NCI-H345 (cell line): ENCODE results near the gene DNM3.
"Not testable (repeated sequence)": the region's sequence is repeated elsewhere in the genome, so short reads cannot be mapped to it uniquely, and the experiment has no call there.

Experiments used
- DNase-seq: peaks from one replicate; lab custom pipeline; 2025; lab: John Stamatoyannopoulos, UW

Gene DNM3

DNA sequence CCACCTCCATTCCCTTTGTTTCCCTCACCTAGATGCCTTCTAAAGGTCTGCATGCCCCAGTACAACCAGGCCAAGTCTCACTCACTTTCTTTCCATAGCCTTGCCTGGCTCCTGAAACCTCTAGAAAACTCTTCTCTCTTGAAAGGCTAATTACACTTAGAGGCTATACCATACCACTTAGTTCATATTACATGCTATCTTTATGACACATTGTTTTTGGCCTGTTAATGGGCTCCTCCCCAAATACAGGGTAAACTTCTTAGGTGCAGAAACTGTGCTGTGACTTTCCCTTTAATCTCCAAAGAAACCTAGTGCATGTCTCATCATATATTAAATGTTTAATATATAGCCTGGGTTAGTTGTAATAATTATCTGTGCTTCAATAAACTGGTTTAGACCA, 522.6 kb downstream of the DNM3 start:
- DNase-seq = no peak

GRCh38 chr1:172371646-172372045, 530.3 kb downstream of the DNM3 start:
- not testable (repeated sequence) for DNase-seq

DNA sequence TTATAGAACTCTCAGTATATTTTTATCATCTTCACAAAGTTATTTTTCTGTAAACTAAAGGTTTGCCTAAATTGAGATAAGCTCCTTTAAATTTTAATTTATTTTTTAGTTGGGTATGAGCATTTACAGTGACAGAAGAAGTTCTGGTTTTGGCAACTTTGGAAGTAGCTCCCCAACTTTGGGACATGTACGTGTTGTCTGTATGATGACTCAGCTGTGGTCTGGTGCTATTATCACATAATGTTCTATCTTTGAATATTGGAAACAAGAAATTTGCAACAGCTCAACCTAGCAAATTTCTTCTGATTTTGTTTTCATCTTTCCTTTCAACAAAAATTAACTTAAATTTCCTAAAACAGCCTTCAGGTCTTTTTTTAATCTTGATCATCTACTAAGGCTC, 532.6 kb downstream of the DNM3 start:
- DNase-seq = no peak

- DNase-seq = no peak
These were observed 533.9 kb downstream of the DNM3 start for GRCh38 chr1:172375211-172375631.

GRCh38 chr1:172376431-172376830, 535.1 kb downstream of the DNM3 start:
- no peak for DNase-seq

DNA sequence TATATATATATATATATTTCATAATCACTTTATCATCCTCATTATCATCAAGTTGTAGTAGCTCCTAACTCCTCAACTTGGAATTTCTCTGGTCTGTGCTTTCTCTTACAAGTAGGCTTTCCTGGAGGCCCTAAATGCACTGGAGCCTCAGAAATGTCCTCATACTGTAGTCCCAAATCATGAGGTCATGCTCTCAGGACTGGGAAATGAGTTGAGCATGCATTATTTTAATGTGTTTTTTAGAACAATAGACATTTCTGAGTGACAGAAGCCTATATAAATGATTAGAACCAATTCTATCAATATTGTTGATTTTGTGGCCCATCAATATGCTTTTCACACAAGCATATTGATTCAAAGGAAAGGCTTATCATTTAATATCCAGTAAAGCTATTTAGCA, 536.3 kb downstream of the DNM3 start:
- DNase-seq = no peak

GRCh38 chr1:172378109-172378760, 536.9 kb downstream of the DNM3 start:
- no peak for DNase-seq

GRCh38 chr1:172380441-172381244, 539.3 kb downstream of the DNM3 start:
- no peak for DNase-seq

DNA sequence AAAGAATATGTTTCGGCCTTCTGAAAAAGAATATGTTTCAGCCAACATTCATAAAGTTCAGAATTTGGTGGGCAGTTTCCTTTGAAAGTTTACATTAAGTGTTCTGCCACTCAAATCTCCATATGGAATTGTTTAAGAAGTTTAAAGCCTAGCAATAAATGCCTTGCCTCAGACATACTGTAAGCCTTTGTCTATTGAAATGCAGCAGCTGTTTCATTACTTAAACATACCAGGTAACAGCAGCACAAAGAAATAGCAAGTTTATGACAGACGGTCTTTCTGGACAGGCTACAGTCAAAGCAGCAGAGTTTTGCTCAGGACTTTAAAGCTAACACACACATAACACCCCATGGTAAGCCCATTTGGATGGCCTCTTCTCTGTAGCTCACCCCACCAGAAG, 540.6 kb downstream of the DNM3 start:
- no peak for DNase-seq

DNA sequence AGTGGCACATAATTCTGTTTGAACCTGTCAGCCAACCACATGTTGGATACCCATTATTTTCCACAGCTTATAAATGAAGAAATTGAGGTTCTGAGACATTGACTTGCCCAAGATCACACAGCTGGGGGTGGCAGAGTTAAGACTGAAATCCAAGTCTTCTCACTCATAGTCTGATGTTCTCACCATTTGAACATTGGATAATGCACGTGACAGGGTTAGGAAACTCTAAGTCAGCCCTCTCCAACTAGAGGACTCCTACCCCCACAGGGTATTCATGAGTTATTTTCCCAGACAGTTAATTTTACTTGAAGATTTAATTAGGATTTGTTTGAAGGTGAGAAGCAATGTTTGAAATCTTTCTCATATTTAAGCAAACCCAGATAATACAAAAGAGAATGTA, 541.1 kb downstream of the DNM3 start:
- DNase-seq = no peak

- DNase-seq = no peak
These were observed 541.7 kb downstream of the DNM3 start for GRCh38 chr1:172382990-172383389.

GRCh38 chr1:172383536-172383935, 542.2 kb downstream of the DNM3 start:
- DNase-seq = no peak

GRCh38 chr1:172384656-172385055, 543.4 kb downstream of the DNM3 start:
- no peak for DNase-seq

DNA sequence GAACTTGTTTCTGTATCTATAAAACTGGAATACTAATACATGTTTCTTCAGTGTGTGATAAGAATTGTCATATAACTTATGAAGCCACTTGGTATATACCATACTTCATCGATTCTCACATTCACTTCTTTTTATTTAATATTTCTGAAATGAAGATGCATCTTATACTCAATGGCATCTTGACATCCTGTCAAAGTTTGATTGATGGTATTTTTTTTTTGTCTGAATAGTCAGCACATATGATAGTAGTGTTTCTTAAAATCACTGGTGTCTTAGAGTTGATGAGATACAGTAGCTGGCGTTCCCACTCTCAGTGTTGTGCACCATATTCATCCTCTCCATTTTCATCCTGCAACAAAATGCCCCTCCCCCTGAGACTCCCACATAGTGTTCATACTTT, 544.7 kb downstream of the DNM3 start:
- no peak for DNase-seq

DNA sequence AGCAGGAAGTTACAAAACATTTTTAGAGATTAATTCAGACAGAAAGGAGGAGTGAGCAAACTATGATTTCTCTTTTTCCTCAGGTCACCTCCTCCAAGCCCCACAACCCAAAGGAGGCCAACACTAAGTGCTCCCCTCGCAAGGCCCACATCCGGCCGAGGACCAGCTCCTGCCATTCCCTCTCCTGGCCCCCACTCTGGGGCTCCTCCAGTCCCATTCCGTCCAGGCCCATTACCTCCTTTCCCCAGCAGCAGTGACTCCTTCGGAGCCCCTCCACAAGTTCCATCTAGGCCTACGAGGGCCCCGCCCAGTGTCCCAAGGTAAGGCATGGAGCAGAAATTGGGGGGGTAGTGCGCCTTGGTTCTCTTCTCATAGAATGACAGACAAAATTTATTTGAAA, 547.2 kb downstream of the DNM3 start:
- no peak for DNase-seq

GRCh38 chr1:172390301-172390682, 549.0 kb downstream of the DNM3 start:
- no peak for DNase-seq

DNA sequence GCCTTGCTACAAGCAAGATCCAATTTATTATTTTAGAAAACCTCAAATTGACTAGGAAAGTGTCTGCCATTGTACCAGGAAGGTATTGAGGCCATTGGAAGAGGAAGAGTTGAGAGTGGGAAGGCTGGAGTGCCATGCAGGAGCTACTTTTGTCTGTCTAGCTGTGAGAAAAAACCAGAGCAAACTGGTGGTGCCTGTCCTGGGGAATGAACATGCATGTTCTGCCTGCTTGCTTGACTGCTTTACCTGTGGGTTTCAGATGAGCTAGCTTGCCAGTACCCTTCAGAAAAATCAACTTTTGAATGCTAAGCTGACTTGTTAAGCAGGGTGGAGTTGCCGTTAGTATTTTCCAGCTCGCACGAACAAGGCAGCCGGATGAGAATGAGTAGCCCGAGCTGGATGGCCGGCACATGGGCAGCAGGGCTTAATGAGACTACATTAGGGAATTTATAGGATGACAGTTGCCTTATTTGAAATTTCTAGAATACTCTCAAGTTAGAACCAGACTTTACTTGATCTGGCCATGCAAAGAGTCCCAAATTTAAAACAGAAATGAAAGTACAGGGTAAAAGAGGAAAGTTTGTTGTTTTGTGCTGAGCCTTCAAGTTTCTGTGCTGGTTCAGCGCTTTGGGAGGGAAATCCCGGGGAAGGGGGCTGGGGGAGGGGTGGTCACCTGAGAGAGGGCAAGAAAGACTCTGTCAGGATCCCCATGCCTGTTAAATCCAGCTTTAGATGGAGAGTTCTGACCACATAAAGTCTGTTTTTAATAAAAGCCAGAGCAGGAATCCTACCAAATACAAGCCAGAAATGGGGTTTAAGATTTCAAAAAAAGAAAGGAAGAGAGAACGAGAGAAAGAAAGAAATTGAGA, 549.6 kb downstream of the DNM3 start:
- DNase-seq = no peak

DNA sequence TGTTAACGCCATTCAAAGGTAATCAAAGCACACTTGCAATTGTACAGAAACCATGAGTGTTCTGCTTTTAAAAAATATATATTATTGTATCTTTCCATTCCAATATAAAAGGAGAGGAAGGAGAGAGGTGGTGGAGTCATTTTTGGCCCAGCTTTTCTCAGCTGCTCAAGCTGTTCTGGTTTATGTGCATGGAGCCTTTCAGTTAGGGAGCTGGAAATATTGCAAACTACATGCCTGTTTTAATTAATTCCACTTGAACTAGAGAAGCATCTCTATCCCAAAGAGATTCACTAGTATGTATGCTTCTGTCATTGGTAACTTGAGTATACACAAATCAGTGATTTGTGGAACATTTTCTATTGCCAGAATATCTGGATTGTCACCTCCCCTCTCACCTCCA, 550.7 kb downstream of the DNM3 start:
- DNase-seq = no peak

GRCh38 chr1:172393354-172393753, 552.1 kb downstream of the DNM3 start:
- no peak for DNase-seq

GRCh38 chr1:172394141-172394751, 552.9 kb downstream of the DNM3 start:
- DNase-seq = no peak

DNA sequence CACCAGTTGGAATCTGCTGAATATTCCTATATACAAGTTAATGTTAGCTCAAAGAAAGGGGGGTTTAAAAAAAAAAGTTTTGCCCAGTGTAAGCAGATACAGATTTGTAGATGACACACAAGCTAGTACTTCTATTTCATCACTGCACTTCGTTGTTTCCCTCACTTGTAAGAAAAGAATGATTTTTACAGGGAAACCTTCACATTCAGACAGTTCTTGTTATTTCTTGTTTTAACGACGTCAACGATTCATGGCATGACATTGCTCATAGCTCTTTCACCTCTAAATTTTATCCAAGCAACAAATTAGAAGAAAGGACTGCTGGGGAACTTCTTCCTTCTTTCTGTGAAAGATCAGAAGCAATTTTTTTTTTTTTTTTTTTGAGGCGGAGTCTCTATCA, 553.5 kb downstream of the DNM3 start:
- no peak for DNase-seq

DNA sequence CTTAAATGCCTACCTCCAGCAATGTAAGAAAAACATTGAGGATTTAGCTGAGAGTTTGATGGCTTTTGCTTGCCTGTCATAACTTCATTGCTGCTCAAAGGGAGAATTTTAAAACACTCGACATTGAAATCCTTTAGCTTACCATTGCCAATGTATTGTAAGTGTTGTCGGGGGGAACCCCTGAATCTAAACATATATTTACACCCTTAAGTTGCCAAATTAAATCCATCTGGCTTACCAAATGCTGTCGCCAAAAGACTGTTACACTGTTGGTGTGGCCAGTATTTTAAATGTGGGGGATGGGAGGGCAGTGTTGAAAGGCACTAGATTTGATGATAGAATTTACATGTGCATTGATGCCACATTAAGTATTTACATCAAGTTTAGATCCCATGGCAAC, 554.3 kb downstream of the DNM3 start:
- DNase-seq = no peak
